GM19238 (cell line): ENCODE measurements around the gene LPAR1.
"Not testable (repeated sequence)": the region's sequence is repeated elsewhere in the genome, so short reads cannot be mapped to it uniquely, and the experiment has no call there.

ENCODE experiments used
- DNase-seq: peaks from one replicate; pipeline ENCODE4 v3.0.0; 2011; ENCODE audit warnings: low spot score; ENCODE audit not compliant: insufficient read length

LPAR1 gene

DNA sequence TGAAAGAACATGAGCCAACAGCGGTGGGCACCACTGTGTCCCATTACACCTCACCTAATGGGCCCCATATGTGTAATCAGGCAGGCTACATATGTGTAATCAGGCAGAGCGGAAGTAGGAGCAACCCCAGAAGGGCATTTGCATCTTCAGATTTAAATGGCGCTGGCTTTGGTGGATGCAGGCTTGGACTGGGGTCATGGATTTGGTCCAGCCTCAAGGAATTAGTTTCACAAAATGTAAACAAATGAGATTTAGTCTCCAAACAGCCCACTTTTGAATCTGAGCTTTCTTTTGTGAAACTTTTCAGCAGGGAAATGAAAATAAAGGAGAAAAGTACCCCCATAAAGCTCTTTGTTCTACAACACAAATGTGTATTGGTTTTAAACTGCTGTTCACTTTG is 161.3 kb downstream of the LPAR1 start:
- DNase-seq = no peak

DNA sequence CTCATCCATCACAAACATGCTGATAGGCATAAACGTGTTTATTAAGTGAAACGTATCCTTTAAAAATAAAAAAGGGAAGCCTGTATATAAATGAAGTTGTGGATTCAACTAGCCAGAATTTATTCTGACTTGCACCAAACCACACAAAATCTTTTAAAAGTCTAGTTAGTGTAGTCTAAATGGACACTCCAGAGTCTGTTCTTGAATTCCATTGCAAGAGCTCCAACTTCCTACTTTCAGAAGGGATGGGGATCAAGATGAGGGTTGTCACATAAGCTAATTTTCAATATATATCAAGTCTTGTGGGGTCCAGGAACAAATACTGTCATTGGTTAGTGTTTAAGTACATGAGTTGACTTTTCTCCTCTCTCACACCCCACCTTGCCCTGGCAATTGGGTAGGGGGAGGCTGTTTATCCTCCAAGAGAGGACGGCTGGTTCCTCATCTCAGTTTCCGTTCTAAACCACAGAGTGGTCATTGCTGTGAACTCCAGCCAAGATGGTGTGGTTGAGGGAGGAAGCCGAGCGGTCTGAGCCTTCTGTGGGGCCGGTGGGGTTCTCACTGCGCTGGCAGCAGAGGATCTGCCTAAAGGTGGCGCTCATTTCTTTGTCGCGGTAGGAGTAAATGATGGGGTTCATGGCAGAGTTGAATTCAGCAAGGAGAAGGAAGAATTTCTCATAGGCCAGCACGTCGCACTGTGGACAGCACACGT is 163.2 kb downstream of the LPAR1 start:
- DNase-seq = peak; percentile 12

DNA sequence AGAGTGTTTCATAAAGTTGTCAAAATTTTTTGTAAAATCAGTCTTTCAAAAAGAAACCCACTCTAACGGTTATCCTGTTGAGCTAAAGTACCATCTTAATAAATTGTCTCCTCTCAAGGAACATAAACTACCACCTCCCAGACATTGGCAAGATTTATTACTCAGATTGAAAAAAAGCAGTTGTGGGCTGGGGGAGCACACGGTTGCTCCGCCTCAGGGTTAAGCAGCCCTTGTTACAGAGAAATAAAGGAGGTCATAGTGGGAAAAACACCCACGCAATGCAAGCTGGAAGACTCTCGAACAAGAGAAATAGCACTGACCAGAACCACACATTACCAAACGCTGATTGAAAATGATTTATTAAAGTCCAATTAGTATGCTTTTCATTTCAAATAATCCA is 165.3 kb downstream of the LPAR1 start:
- no peak for DNase-seq

DNA sequence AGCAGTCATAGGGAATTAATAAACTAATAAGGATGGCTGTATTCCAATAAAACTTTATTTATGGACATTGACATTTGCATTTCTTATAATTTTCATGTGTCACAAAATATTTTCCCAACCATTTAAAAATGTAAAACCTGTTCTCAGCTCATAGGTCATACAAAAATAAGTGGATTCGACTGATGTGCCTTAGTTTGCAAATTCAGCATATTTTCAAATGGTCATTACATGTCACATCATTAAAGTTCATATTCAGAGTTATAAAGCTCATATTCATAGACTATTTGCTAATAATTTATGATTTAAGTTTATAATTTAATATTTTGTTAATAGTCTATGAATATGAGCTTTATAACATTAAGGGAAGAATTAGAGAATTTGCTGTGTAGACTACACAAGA is 166.5 kb downstream of the LPAR1 start:
- no peak for DNase-seq

DNA sequence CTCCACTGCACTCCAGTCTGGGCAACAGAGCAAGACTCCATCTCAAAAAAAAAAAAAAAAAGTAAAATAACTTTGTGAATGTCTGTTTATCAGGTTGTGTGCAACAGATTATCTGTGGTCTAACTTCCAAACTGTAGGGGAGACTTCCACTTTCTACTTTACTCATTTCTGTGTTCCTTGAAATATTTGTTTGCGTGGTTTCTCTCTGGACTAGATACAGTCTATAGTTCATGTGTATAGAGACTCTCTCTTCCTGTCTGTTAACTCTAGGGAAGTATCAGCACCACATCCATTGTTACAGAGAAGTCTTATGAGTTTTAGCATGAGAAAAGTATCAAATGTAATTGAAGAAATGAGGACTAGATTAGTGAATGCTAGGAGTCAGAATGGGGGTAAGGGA is 168.3 kb downstream of the LPAR1 start:
- no peak for DNase-seq

DNA sequence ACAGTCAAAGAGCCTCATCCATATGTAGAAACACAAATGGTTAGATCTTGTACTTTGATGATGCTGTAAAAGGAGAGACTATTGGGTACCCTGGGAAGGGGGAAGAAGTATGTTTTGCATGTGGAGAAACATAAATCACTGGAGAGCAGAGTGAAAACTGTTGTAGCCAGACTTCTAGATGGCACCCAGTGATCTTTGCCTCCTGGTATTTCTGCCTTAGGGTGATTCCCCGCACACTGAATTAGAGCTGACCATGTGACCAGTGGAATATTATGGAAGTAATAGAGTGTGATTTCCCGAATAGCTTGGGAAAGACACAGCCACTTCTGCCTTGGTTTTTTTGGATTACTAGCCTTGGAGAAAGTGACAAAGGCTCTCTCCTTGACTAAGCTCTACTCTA is 174.3 kb downstream of the LPAR1 start:
- no peak for DNase-seq

DNA sequence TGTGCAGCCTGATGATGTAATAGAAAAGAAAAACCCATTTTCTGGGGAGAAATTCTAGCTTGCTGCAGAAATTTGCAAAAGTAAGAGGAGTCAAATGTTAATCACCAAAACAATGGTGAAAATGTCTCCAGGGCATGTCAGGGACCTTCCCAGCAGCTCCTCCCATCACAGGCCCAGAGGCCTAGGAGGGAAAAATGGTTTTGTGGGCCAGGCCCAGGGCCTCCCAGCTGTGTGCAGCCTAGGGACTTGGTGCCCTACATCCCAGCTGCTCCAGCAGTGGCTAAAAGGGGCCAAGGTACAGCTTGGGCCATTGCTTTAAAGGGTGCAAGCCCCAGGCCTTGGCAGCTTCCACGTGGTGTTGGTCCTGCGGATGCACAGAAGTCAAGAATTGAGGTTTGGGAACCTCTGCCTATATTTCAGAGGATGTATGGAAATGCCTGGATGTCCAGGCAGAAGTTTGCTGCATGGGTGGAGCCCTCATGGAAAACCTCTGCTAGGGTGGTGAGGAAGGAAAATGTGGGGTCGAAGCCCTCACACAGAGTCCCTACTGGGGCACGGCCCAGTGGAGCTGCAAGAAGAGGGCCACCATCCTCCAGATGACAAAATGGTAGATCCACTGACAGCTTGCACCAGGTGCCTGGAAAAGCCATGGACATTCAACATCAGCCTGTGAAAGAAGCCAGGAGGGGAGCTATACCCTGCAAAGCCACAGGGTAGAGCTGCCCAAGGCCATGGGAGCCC is 176.7 kb downstream of the LPAR1 start:
- DNase-seq = not testable (repeated sequence)

DNA sequence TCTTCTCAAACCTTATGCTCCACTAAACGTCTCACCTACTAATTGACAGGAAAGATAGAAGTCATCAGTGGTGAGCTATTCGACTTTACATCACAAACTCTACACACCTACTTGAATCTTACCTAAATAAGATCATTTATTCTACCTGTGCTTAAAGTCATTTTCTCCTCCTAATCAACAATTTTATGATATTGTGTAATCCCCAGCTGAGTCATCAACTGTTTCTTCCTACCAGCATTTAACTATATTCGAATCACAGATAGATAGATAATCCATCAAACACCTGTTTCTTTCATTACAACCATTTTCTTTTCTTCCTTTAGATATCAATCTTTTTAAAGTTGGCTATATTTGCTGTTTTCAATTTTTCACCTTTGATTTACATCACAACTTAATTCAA is 181.5 kb downstream of the LPAR1 start:
- no peak for DNase-seq

DNA sequence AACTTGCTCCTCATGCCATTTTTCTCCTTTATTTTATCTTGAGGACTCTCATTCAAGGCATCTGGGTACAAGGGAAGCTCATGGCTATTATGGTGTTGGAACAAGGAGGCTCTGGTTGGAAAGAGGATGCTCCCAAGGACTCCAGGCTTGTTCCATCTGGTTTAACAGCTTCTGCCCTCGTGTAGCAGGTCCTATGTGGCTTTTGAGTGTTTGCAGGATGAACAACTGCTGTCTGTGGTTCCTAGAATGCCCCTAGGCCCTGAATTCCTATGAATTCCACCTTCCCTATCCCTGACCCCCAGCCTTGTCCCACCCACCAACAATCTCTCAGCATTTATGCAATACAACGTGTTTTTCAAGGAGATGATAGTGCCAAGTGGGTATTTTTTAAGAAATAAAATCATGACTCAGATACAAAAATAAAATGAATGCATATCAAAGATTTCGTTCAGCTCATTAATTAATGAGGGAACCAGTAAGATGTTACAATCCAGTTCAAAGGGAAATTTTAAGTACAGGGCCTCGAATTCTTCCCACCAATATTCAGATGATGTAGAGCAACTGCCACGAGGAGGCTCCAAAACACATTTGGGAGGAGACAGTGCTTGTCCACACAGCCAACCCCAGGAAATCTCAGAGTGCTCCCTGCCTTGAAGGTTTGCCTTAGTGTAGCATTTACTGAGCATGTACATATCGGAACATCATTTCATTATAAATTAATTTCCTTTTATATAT is 187.7 kb downstream of the LPAR1 start:
- no peak for DNase-seq

DNA sequence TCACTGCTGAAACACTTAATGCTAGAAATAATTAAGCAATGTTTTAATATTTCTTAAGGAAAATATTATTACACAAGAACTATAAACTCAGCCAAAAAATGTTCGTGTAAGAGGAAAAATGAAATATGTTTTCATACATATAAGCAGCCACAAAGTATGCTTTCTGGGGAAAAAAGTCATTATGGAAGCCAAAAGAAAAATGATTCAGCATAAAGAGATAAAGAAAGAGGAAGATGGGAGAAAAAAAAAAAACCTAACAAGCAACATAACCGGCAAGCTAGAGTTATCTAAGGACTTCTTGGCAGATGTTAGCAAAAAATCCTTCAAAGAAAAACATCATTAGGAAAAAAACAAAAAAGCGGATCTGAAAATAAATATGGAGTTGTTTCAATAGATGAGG is 190.6 kb downstream of the LPAR1 start:
- no peak for DNase-seq

DNA sequence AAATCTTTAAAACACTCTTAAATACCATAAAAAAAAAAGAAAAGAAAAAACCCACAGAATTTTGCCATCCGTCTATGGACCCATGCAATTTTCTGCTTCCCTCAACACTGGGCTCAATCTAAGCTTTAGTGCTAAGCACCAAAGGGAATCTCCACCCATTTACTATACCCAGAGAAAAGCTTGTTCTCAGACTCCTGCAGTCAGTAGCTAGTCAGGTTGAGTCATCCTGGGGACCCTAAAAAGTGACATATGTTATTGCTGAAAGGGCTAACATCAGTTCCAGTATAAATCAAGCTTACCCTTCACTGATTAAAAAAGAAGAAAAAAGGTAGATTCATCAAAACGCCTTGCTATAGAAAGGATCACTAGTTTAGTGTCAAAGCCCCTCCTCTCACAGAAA is 192.1 kb downstream of the LPAR1 start:
- no peak for DNase-seq

DNA sequence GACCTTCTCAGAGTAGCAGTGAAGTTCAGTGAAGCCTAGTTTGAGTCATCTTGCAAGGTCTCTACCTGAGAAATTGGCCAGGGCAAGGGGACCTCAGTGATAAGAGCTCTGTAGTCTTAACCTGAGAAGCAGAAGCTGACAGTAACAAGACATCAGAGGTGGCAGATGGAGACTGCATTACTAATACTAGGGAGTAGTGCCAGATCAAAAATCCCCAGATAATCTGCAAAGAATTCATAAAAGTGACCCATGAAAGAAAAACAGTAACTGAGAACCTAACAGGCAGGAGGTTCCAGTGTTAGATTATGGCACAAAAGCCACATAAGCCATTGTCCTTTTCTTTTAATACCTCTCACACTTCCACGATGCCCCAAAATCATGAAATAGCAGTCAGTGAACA is 194.1 kb downstream of the LPAR1 start:
- DNase-seq = no peak

DNA sequence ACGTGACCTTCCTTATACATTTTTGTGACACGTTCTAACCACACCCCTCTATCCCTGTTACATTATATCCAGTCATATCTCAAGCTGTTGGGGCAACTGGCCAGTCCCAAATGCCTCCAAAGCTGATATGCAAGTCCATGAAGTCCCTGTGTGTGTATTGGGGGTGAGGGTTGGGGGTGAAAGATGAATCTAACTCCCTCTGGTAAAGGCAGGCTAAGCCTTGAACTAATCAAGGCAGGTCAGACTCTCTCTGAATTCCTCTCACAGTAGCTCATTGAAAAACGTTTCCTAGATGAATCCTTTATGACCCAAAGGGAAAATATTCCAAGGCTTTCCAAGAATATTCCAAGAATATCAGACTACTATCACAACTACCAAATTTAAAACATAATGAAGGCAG is 195.3 kb downstream of the LPAR1 start:
- no peak for DNase-seq

DNA sequence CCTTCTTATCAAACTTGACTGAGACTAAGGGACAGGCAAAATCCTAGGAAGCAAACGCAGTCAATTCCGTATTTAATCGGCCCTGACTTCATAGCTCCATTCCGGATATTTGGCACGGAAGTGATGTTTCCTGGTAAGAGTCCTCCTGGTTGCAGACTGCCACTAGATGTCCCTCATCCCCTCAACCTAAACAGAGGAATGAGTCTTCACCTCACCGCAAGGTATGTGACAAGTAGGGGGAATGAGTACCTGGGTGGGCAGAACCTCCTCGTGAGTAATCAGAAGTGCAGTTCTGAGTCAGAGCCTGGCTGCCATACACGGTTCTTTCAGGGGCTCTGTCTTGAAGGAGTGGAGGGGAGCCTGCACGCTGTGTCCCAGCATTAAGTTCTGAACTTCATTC is 196.1 kb downstream of the LPAR1 start:
- no peak for DNase-seq

DNA sequence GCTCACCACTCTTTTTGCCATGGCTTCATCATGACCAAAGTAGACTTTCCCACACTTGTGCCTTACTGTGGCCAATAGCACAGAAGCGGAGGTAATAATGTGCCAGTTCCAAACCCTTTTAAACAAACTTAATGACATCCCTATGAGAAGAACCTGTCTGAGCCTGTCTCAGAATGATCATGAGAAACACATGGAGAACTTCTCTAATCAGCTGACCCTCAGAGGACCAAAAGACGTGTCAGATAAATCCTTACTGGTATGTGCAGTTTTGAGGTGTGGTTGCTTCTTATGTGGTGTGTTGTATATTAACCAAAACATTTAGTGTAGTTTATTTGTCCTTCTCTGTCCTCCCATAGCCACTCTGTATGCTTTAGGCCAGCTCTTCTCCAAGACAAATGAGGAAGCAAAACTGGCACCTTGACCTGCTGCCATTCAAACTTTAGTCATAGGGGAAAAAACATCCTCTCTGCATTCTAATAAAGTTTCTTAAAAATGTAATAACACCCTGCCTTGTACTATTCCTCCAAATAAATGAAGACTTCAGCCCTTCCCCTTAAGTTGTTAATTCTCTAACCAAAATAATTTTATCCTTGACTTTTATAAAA is 200.8 kb downstream of the LPAR1 start:
- no peak for DNase-seq

DNA sequence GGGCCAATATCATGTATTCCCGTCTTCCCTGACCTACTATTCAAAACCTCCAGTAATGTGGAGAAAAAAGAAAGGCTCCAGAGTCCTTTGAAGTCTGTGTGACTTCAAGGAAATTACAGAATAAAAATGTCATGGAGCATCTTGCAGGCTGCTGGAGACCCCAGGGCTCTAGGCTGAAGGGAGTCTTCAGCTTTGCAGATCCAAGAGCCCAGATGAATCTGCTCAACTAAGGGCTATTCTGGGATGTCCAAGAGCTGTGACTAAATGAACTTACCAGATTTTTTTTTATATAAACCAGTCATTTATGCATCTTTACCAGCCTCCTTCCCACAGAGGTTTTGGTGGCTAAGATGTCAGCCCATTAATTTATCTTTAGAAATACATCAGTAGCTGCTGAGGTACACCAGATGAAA is 202.4 kb downstream of the LPAR1 start:
- no peak for DNase-seq

DNA sequence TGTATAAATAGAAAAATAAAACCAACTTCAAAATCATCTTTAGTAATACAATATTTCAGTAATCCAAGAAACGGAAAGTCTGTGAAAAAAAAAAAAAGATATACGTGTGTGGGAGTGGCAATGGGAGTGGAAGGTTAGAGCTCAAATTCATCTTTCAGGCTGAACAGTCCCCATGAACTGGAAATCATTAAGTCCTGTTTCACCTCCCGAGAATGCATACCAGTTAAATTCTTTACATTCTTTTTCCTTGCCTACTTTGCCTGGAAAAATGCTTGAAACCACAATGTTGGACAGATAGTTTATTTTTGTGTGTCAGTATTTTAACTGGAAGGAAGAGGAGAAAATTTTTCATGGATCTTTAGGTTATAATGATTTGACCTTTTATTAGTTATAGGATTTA is 202.9 kb downstream of the LPAR1 start:
- DNase-seq = no peak

DNA sequence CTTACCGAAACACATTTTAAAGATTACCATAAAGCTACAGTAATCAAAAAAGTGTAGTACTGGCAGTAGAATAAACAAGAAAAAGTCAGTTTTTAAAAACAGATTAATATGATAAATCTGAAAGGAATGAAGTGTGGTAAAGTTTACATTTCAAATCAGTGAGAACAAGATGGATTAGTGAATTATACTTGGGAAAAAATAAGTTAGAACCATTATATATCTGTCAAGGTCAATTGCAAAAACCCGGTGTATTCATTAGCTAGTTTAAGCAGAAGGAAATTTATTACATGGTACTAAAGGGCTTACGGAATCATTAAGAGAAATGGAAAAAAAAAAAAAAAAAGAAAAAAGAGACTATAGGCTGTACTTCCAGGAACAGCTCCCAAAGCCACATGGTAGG is 205.3 kb downstream of the LPAR1 start:
- no peak for DNase-seq

DNA sequence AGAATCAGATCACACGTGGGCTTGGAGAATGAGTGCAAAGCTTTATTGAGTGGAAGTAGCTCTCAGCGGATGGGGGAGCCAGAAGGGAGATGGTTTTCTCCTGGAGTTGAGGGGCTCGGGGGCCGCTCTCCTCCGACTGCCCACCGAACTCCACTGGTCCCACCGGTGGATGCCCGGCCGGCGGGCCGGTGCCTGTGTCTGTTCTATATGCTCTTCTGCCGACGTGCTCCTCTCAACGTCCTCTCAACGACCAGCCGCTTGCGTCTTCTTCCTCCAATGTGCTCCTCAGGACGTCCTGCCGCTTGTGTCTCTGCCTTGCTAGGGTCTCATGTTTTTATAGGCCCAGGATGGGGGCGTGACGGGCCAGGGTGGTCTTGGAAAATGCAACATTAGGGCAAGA is 207.8 kb downstream of the LPAR1 start:
- no peak for DNase-seq

DNA sequence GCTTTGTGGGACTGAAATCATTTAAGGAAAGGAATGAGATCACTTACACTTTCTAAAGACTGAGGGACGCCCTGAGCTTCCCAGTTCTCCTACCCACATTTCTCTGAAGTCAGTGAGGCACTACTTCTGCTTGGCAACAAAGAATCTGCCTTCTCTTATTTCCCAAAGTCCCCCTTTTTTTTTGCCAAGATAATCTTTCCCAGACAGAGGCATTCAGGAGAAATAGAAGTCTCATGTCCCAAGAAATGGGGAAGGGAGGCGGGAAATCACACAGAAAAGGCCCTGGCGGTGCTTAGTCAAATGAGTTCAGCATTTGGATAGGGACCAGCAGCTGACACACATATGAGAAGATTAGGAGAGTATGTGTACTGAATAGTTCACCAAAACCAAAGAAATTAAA is 210.0 kb downstream of the LPAR1 start:
- DNase-seq = no peak

DNA sequence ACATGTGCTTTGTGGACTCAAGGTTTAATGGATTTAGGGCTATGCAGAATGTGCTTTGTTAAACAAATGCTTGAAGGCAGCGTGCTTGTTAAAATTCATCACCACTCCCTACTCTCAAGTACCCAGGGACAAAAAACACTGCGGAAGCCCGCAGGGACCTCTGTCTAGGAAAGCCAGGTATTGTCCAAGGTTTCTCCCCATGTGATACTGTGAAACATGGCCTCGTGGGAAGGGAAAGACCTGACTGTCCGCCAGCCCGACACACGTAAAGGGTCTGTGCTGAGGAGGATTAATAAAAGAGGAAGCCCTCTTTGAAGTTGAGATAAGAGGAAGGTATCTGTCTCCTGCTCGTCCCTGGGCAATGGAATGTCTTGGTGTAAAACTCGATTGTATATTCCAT is 211.9 kb downstream of the LPAR1 start:
- DNase-seq = not testable (repeated sequence)

DNA sequence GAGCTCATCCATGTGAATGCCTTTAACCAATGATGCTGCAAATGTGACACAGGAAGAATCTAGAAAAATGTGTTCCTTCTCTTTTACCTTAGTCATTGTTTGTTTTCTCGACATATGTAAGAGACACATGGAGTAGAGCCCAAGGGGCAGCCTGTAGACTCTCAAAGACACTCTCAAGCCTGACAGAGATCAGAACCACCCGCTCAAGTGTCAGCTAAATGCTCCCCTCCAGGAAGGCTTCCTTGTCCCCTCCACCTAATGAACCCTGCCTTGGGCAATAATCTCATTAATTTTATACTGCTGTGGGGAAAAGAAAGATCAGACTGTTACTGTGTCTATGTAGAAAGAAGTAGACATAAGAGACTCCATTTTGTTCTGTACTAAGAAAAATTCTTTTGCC is 212.3 kb downstream of the LPAR1 start:
- no peak for DNase-seq
